EH (cell line): ENCODE data around the gene SFMBT1.
"Not testable (repeated sequence)": the region's sequence is repeated elsewhere in the genome, so short reads cannot be mapped to it uniquely, and the experiment has no call there.

Source experiments
- DNase-seq: peaks from one replicate; pipeline ENCODE4 v3.0.0-alpha.2; 2015; ENCODE audit warnings: low read depth

SFMBT1 gene

DNA sequence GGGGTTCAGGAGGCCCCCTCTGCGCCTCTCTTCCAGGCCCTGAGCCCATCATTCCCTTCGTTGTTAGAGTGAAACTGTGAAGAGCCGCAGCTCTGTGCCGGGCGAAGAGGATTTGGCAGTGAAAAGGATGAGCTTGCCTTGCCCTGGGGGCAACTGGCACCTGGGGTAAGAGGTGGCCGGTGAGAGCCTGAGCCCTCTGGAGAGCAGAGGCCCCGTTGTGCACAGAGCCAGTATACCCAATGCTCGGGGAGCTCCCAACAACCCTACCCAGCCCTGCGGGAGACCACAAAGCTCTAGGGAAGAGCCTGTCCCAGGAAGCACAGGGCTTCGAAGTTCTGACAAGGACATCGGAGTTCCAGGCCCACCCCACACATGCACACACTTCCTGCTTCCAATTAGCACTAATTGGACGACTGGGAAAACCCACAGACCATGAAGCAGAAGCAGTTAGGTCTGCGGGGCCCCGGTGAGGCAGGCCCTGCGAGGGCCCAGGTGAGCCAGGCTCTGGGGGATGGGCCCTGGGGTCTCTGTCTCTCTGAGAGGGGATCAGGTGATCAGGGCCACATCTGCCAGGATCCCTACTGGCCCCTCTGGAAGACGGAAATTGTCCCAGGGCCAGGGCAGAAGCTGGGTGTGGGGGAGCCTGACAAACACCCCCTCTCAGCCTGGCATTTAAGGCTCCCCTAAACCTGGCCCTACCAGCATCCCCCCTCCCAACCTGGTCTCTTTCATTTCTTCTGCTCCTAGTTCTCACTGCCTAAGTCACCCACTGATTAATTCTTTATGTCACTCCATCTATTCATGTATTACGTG is 27.9 kb upstream of the SFMBT1 start:
- peak; percentile 15 for DNase-seq

DNA sequence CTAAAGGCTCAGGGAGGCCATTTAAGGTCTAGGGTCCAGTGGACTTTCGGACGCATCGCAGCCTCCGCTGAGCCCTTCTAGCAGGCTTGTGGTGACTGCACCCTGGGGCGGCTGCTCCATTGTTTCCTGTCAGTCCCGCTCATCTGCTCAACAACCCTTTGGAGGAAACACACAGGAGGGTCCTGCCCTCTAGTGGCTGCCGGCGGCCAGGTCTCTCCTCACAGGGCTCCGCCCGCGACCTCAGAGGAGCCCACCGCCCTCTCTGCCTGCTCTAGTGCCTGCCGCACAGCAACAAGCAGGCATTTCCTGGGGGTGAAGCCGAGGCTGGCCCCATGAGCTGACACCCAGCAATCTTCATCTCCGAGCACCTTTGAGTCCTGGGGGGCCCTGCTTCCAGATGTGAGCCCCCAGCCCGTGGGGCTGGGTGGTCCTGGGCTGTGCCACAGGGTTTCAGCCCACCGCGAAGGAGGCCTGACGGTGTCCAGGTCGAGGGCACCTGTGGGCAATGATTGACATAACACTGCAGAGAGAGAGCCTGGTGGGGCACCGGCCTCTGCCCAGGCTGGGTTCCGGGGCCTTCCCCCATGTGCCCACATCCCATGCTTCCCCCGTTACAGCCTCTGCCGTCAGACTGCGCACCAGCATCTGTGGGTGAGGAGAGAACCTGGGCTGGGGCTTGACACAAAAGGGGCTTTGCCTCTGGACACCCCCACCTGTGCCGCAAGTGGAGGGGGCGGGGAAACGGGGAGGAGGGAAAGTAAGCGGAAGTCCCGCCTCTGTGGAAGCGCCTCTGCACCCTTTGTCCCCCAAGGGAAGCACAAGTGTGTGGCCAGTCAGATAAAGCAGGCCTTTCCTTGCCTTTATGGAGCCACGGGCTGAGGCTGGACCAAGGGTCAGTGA is 27.0 kb upstream of the SFMBT1 start:
- peak; percentile 85 for DNase-seq

DNA sequence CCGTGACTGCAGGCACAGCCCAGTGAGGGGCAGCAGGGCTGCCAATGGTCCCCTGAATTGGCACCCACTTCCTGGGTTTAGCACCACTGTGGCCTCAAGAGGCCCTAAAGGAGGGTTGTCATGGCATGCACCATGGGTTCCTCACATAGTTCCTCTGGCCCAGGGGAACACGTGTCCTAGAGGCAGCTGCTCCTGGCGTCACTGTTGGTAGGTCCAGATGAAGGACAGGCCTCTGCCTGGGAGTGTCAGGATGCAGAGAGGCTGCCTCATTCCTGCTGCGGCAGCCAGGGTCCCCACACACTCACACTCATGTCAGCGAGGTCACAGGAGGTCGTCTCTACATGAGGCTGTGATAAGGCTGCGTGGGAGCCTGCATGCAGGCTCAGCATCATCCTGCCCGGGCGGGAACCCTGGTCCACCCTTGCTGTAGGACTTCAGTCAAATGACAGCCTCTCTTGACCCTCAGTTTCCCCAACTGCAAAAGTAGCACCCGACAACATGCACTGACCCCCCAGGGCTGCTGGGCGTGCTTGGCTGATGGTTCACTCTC is 26.1 kb upstream of the SFMBT1 start:
- DNase-seq = no peak

DNA sequence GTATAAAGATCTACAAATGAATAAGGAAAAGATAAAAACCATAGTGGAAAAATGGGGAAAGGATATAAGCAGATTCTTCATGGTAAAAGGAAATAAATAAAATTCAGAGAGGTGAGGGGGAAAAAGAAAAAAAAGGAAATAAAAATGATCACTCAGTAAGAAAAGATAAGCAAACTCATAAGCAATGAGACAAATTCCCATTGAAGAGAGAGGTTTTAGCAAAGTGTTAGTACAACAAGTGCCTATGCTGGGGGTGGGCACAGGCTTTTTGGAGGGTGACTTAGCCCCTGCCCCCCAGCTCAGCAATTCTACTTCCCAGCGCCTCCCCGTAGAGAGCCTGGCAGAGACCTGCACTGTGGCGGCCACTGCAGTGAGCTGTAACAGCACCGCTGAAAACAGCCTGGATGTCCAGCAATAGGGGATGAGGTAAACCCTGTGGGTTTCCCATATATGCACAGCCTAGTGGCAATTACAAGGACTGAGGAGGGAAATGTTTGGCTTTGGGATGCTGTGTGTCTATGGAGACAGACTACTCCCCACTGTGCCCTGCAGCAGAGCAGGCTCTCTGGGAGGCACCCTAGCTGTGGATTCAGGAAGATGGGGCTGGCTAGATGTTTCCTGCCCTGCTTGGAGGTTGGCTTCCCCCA is 23.7 kb upstream of the SFMBT1 start:
- peak; percentile 18 for DNase-seq

DNA sequence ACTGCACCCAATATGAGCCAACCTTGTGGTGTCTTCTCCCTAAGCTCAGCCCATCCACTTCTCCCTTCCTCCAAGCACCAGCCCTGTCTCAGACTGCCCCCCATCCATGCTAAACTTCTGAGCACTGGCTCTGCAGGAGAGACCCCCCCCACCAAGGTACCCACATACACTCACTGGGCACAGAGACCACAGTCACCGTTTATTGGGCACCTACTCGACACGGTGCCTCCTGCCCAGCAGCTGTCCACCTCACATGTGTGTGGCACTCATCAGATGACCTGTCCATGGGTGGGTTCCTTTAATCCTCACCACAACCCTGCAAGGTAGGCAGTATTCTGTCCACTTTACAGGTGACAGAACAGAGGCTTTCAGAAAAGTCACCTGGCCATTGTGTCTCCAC is 22.3 kb upstream of the SFMBT1 start:
- DNase-seq = no peak

DNA sequence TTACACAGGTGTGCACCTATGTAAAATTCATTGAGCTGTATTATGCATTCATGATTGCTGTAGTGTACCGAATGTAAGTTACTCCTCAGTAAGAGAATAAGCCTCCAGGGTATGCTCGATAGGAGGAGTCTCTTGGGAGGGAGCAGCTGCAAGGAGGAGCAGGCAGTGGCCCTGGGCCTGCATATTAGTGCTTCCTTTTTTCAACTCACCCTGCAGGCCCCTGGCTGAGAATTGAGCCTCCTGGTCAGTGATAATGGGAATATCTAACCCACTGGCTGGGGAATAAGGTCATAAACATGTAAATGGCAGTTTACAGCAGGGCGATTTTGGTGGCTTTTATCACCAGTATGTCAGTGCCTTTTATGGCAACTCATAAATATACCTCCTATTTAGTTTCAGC is 21.7 kb upstream of the SFMBT1 start:
- no peak for DNase-seq

DNA sequence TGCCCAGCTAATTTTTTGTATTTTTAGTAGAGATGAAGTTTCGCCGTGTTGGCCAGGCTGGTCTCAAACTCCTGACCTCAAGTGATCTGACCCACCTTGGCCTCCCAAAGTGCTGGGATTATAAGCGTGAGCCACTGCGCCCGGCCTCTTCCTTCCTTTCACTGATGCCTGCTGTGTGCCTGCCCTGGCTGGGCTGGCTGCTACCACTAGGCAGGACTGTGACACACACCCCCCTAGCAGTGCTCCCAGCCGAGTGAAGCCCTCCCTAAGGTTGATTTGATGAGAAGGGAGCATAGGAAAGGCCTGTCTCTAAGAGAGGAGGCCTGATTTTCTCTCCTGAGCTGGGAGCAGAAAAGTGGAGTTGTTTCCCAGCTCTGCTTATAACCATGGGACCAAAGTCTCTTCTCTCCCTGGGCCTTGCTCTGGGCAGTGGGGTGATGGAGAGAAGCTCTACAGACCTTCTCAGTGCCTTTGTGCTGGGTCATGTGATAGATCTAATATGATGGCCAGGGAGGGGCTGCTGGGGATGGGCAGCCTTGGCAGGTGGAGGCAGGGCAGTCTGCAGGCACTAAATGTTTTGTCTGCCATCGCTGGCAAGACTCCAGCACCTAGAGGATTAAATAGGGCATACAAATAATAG is 20.1 kb upstream of the SFMBT1 start:
- DNase-seq = no peak

DNA sequence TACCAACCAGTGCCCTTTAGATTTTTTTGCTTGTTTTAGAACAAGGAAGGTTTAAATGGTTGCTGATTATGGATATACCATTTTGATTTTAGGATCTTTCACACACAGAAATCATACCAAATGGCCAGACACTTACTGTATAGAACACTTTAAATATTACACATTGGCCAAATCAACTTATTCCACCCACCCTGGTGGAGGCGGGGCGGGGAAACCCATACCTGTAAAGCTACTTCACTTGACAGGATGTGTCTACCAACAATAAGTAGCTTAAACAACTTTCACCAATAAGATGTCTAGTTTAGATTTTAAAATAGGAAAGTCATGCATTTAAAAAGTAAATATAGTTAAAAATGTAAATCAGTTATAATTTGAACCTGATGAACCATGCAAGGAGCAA is 17.0 kb upstream of the SFMBT1 start:
- DNase-seq = no peak

DNA sequence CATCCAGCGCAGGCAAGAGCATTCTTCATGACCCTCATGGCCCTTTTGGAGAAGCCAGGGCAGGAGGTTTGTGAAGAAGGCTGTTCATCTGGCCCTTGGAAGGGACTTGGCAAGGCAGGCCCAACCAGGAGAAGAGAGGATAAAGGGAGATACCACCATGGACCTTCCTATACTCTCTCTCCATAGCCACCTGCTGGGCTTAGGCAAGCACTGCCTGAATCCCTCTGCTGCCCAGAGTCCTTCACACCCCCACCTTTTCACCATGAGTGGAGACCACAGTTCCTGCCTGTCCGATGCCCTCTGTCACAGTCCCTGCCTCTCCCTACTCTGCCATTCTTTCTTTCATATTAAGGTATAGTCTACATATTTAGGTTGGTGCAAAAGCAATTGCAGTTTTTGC is 10.6 kb upstream of the SFMBT1 start:
- peak; percentile 28 for DNase-seq

DNA sequence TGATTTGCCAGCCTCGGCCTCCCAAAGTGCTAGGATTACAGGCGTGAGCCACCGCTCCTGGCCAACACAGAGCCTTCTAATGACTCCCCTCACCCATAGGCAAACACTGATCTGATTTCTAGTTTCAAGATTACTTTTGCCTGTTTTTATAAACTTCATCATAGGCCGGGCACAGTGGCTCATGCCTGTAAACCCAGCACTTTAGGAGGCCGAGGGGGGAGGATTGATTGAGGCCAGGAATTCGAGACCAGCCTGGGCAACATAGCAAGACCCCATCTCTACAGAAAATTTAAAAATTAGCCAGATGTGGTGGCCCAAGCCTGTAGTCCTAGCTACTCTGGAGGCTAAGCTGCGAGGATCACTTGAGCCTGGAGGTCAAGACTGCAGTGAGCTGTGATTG is 8.4 kb upstream of the SFMBT1 start:
- not testable (repeated sequence) for DNase-seq

DNA sequence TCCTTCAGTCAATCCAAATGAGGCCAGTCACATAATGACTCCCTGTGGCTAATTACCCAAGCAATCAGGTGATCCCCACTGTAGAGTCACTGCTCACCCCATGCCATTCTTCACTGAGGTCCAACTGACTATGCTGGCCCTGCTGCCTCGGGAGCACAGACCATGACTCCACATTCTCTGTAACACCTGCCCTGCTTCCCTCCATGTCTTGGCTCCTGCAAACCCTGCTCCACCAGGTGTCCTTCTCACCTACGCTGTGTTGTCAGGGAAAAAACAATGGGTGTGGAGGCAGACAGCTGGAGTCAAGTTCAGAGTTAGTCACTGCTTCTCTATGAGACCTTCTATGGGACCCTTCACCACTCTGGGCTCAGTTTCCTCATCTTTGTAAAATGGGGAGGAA is 6.1 kb upstream of the SFMBT1 start:
- DNase-seq = no peak

DNA sequence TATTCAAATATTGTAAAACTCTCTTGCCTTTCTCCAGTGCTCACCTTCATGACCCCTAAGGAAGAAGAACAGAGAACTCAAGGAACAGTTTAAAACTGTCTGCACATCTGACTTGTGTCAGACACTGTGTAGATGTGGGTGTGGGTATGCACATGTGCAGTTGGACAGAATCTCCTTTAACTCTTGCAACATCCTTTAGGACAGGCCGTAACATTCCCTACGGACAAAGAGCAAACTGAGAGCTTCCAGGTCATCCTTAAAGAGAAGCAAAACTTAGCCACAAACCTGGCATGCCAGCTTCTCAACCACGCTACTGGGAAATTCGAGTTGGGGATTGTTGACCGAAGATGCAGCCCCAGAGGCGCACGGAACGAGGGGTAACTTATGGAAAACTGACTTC is 4.1 kb upstream of the SFMBT1 start:
- DNase-seq = no peak

DNA sequence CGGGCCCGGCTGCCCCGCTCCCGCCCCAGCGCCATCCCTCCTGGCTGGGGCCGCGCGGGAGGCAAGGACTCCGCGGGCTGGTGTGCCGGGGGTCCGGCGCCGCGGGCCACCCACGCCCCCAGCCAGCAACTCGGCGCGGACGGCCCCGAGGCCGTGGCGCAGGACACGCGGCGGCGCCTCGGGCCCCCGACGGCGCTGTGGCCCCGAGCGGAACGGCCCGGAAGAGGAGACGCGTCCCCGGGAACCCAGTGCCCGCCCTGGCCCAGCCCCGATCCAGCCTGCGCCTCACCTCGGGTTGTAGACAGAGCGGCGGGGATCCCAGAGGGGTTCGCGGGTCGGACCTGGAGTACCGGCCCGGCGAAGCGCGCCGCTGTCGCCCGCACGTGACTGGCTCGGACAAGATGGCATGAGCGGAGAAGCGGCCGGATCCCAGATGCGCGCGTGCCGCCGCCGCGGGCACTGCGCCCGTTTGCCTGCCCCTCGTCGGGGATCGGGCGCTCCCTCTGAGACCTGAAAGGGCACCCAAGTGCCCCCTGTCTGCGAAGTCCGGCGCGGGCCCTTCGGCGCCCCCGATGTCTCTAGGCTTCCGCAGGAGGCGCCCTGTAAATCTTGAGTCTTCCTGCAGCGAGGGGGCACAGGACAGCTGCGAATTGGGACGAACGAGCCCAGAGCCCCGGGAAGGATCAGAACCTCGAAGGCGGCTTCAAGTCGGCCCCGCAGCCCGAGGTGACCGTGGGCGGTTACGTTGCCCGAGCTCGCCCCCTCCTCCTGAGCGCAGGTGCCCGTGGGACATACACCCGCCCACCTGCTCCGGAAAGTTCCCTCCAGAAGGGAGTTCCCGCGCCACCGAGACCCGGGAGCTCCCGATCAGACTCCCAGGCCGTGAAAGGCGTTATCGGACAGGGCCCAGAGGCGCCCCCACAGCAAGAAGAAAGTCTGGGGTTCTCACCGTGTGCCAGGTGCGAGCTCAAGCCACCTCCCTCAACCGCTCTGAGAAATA is 598 bp upstream of the SFMBT1 start:
- DNase-seq = peak; percentile 37

DNA sequence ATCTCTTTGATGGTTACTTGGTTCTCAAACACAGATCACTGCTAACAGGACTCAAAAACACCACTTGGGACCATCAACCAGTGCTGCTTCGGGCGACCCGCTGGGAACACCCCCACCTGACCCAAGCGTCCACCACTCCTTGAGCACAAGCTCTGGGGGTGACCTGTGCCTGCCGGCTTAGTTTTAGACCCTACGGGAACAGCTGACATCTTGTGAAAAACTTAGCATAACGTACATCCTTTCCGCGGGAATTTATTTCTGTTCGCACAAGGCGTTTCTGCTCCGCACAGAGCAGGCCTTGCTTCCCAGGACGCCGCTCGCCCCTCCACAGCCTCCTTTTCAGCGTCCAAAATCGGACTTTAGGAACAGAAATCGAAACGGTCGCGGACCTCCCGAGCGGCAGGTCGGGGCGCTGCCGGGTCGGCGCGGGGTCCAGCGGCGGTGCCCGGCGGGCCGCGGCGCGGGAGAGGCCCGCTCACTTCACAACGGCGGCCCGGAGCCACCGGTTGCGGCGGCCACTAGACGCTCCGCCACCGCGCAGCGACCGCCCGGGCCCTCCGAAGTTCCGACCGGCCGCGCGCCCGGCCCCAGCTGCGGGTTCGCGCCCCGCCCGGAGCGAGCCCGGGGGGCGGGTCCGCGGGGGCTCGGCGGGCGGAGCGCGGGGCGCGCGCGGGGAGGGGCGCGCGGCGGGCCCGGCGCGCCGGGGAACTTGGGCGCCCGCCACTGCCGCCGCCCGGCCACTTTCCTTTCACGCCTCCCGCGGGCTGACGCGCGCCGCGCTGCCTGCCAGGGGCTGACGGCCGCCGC is 959 bp downstream of the SFMBT1 start:
- DNase-seq = peak; percentile 60

DNA sequence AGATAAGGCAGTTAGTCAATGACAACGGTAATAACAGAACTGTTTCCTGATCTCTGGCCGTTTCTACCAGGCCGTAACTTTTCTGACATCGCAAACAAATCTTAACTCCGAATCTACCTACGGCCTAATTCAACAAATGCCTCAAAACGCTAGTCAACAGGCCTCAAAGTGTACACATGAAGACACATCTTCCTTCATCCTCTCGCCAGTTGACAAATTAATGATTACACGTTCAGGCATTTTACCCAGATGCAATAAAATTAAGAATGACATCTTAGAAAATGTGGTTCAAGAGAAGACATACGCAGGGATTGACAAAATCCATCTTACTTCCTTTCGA is 1.5 kb downstream of the SFMBT1 start:
- DNase-seq = no peak

DNA sequence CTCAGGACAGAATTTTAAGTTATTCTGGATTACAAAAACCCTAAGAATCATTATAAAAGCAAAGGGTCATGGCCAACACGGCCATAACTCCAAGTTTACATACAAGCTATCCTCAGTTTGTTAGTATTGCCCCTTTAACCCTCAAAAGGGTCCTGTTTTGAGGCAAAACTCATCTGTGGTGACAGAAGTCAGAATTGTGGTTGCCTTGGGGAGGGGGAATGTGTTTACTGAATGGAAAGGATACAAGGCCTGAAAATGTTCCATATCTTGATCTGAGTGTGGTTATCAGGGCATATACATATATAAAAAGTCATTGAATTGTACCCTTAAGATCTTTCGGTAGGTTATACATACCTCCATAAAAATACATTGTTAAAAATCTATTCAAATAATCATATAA is 2.1 kb downstream of the SFMBT1 start:
- no peak for DNase-seq

DNA sequence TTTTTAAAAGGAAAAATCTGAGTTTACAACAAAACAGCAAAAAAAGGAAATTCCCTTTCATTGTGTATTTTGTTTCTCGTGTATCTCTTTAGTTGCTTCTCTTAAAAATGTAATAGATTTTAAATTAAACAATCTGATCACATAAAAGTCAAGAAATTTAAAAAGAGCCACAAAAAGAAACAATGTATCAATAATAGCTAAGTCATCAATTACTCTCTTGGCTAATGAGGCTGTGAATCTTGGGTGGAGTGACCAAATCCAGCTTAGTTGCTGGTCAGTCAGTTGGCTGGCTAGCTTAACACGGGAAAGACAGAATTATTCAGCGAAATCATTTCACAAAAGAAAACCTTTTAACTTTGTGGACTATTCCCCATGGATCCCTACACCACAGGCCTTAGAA is 3.2 kb downstream of the SFMBT1 start:
- no peak for DNase-seq

DNA sequence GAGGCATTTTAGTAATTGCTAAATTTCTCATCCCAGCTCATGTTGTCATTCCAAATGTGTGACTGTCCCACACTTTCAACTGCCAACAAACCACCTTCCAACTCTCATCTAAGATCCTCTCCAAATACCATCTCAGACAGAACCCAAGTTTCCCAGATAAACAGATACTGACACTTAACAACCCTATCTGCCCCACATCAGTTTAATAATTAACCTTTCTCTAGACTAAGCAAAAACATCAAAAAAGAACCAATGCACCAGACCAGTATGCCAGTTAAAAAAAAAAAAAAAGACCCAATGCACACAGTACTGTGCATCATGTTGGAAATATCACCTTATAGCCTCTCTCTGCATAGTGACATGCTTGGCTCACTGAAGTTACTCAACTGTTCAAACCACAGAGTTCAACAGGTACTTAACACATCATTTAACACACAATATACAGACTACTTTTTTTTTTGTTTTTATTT is 5.5 kb downstream of the SFMBT1 start:
- DNase-seq = peak; percentile 68

DNA sequence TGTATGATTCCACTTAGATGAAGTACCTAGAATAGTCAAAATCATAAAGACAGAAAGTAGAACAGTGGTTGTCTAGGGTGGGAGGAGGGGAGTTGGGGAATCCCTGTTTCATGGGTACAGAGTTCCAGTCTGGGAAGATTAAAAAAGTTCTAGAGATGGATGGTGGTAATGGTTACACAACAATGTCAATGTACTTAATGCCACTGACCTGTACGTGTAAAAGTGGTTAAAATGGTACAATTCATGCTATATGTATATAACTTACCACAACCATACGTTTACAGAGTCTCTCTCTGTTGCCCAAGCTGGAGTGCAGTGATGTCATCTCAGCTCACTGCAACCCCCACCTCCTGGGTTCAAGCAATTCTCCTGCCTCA is 6.5 kb downstream of the SFMBT1 start:
- DNase-seq = no peak
